MG63 (cell line): Measurements from ENCODE around the gene TWIST2. TPM values are rescaled to one million over a fixed set of nuclear protein-coding genes. Genes with fewer than 3 reads are reported as not detected.
A peak's percentile ranks its signal among the peaks of the same experiment; 100 is the strongest.

Experiments
- DNase-seq: peaks from one replicate; pipeline ENCODE4 v3.0.0-alpha.2; 2020
- H3K27me3 ChIP-seq: fragments of 250-450 bp; sonication (Bioruptor Pico); 2 replicates; pipeline ENCODE4 v1.5.1; 2020; ENCODE audit warnings: mild to moderate bottlenecking, moderate library complexity
- H3K36me3 ChIP-seq: fragments of 250-450 bp; sonication (Bioruptor Pico); 2 replicates; pipeline ENCODE4 v1.5.1; 2020; ENCODE audit warnings: mild to moderate bottlenecking, moderate library complexity
- H3K4me3 ChIP-seq: fragments of 250-450 bp; sonication (Bioruptor Pico); 2 replicates; pipeline ENCODE4 v1.5.1; 2020; ENCODE audit warnings: mild to moderate bottlenecking, moderate library complexity
- H3K9me3 ChIP-seq: fragments of 250-450 bp; sonication (Bioruptor Pico); 2 replicates; pipeline ENCODE4 v1.5.1; 2020; ENCODE audit warnings: mild to moderate bottlenecking, moderate library complexity
- total RNA-seq: library from RNA; depleted of rRNA; stranded (reverse); fragments of >200 nt; shearing (Covaris generic); gene quantifications from 2 replicates; pipeline ENCODE4 v1.2.3, GENCODE V29; 2014; ENCODE audit warnings: low replicate concordance

The TWIST2 gene
- total RNA-seq, 1 experiment from 2014 or later, result 40.5 TPM

- no peak for DNase-seq
- peaks cover 9% of the 10 kb centered on the region; the same call in 1 of the 2 replicates for H3K36me3 ChIP-seq
- H3K27me3 ChIP-seq, result no peaks in the 10 kb centered on the region
- no peak overlapping the region for H3K4me3 ChIP-seq
- H3K9me3 ChIP-seq, result no peaks in the 10 kb centered on the region
These were observed 65.3 kb downstream of the TWIST2 start for GRCh38 chr2:238912916-238913875.

- Histone ChIP-seq H3K27me3 (no peaks in the 10 kb centered on the region), H3K4me3 (no peak overlapping the region), H3K36me3 (peaks cover 9% of the 10 kb centered on the region; the same call in 1 of the 2 replicates), H3K9me3 (no peaks in the 10 kb centered on the region)
- DNase-seq, result no peak
These were observed 66.2 kb downstream of the TWIST2 start for GRCh38 chr2:238913931-238914647.

GRCh38 chr2:238914648-238915015 is 66.7 kb downstream of the TWIST2 start:
- H3K4me3 ChIP-seq, result no peak overlapping the region
- H3K9me3 ChIP-seq, result no peaks in the 10 kb centered on the region
- no peaks in the 10 kb centered on the region for H3K27me3 ChIP-seq
- peaks cover 9% of the 10 kb centered on the region; the same call in 1 of the 2 replicates for H3K36me3 ChIP-seq
- DNase-seq, result peak; percentile 35

- no peaks in the 10 kb centered on the region for H3K9me3 ChIP-seq
- no peaks in the 10 kb centered on the region for H3K27me3 ChIP-seq
- no peak for DNase-seq
These were observed 67.3 kb downstream of the TWIST2 start for GRCh38 chr2:238915196-238915595.

GRCh38 chr2:238915596-238915995 is 67.7 kb downstream of the TWIST2 start:
- no peaks in the 10 kb centered on the region for H3K27me3 ChIP-seq
- H3K9me3 ChIP-seq, result no peaks in the 10 kb centered on the region
- DNase-seq, result no peak
- no peak overlapping the region for H3K4me3 ChIP-seq
- peaks cover 9% of the 10 kb centered on the region; the same call in 1 of the 2 replicates for H3K36me3 ChIP-seq

More at GRCh38 chr2:238915196-238915595, 67.3 kb downstream of the TWIST2 start:
- Histone ChIP-seq H3K4me3 (no peak overlapping the region), H3K36me3 (peaks cover 9% of the 10 kb centered on the region; the same call in 1 of the 2 replicates)

GRCh38 chr2:238916176-238916874 is 68.4 kb downstream of the TWIST2 start:
- no peak for DNase-seq
- no peaks in the 10 kb centered on the region for H3K9me3 ChIP-seq
- H3K27me3 ChIP-seq, result no peaks in the 10 kb centered on the region
- peaks cover 9% of the 10 kb centered on the region; the same call in 1 of the 2 replicates for H3K36me3 ChIP-seq
- H3K4me3 ChIP-seq, result no peak overlapping the region

GRCh38 chr2:238916875-238917590 is 69.1 kb downstream of the TWIST2 start:
- H3K27me3 ChIP-seq, result no peaks in the 10 kb centered on the region

GRCh38 chr2:238919307-238919706 is 71.4 kb downstream of the TWIST2 start:
- no peaks in the 10 kb centered on the region; the same call in 1 of the 2 replicates for H3K36me3 ChIP-seq
- no peak for DNase-seq
- H3K9me3 ChIP-seq, result no peaks in the 10 kb centered on the region
- no peaks in the 10 kb centered on the region for H3K27me3 ChIP-seq
- H3K4me3 ChIP-seq, result no peak overlapping the region

More at GRCh38 chr2:238916875-238917590, 69.1 kb downstream of the TWIST2 start:
- Histone ChIP-seq H3K4me3 (no peak overlapping the region), H3K9me3 (no peaks in the 10 kb centered on the region), H3K36me3 (peaks cover 9% of the 10 kb centered on the region; the same call in 1 of the 2 replicates)
- peak; percentile 49 for DNase-seq

- DNase-seq, result no peak
- no peaks in the 10 kb centered on the region for H3K9me3 ChIP-seq
- no peak overlapping the region for H3K4me3 ChIP-seq
- H3K27me3 ChIP-seq, result no peaks in the 10 kb centered on the region
- H3K36me3 ChIP-seq, result no peaks in the 10 kb centered on the region
These were observed 72.2 kb downstream of the TWIST2 start for GRCh38 chr2:238920053-238920452.

GRCh38 chr2:238920601-238921001 is 72.7 kb downstream of the TWIST2 start:
- no peak overlapping the region for H3K4me3 ChIP-seq
- H3K36me3 ChIP-seq, result no peaks in the 10 kb centered on the region
- no peaks in the 10 kb centered on the region for H3K9me3 ChIP-seq
- no peak for DNase-seq
- H3K27me3 ChIP-seq, result no peaks in the 10 kb centered on the region

GRCh38 chr2:238921259-238921658 is 73.4 kb downstream of the TWIST2 start:
- H3K4me3 ChIP-seq, result no peak overlapping the region
- H3K9me3 ChIP-seq, result no peaks in the 10 kb centered on the region
- H3K27me3 ChIP-seq, result no peaks in the 10 kb centered on the region
- DNase-seq, result no peak
- no peaks in the 10 kb centered on the region for H3K36me3 ChIP-seq

- Histone ChIP-seq H3K27me3 (no peaks in the 10 kb centered on the region), H3K9me3 (no peaks in the 10 kb centered on the region), H3K36me3 (no peaks in the 10 kb centered on the region), H3K4me3 (no peak overlapping the region)
- no peak for DNase-seq
These were observed 73.9 kb downstream of the TWIST2 start for GRCh38 chr2:238921681-238922319.

GRCh38 chr2:238922435-238922834 is 74.5 kb downstream of the TWIST2 start:
- no peak overlapping the region for H3K4me3 ChIP-seq
- no peaks in the 10 kb centered on the region for H3K9me3 ChIP-seq
- no peaks in the 10 kb centered on the region for H3K36me3 ChIP-seq
- H3K27me3 ChIP-seq, result no peaks in the 10 kb centered on the region
- DNase-seq, result no peak

- no peaks in the 10 kb centered on the region for H3K36me3 ChIP-seq
- DNase-seq, result no peak
- H3K27me3 ChIP-seq, result no peaks in the 10 kb centered on the region
These were observed 76.1 kb downstream of the TWIST2 start for GRCh38 chr2:238924032-238924431.

GRCh38 chr2:238924796-238925195 is 76.9 kb downstream of the TWIST2 start:
- no peak for DNase-seq
- Histone ChIP-seq H3K9me3 (no peaks in the 10 kb centered on the region), H3K4me3 (no peak overlapping the region), H3K36me3 (no peaks in the 10 kb centered on the region), H3K27me3 (no peaks in the 10 kb centered on the region)

More at GRCh38 chr2:238924032-238924431, 76.1 kb downstream of the TWIST2 start:
- Histone ChIP-seq H3K4me3 (no peak overlapping the region), H3K9me3 (no peaks in the 10 kb centered on the region)

- Histone ChIP-seq H3K36me3 (no peaks in the 10 kb centered on the region), H3K9me3 (no peaks in the 10 kb centered on the region), H3K4me3 (no peak overlapping the region), H3K27me3 (no peaks in the 10 kb centered on the region)
- DNase-seq, result no peak
These were observed 77.4 kb downstream of the TWIST2 start for GRCh38 chr2:238925281-238925680.
